ENCODE results near the gene YIPF3. TPM values are rescaled to one million over a fixed set of nuclear protein-coding genes. Genes with fewer than 3 reads are reported as not detected.
A peak's percentile ranks its signal among the peaks of the same experiment; 100 is the strongest.

YIPF3 gene
- total and polyA plus RNA-seq, 9 of the 15 experiments (the other 6 are each of a cell fraction or from before 2014, with no cell fraction given): 27.5 to 75.3 (median 57.6) TPM

DNA sequence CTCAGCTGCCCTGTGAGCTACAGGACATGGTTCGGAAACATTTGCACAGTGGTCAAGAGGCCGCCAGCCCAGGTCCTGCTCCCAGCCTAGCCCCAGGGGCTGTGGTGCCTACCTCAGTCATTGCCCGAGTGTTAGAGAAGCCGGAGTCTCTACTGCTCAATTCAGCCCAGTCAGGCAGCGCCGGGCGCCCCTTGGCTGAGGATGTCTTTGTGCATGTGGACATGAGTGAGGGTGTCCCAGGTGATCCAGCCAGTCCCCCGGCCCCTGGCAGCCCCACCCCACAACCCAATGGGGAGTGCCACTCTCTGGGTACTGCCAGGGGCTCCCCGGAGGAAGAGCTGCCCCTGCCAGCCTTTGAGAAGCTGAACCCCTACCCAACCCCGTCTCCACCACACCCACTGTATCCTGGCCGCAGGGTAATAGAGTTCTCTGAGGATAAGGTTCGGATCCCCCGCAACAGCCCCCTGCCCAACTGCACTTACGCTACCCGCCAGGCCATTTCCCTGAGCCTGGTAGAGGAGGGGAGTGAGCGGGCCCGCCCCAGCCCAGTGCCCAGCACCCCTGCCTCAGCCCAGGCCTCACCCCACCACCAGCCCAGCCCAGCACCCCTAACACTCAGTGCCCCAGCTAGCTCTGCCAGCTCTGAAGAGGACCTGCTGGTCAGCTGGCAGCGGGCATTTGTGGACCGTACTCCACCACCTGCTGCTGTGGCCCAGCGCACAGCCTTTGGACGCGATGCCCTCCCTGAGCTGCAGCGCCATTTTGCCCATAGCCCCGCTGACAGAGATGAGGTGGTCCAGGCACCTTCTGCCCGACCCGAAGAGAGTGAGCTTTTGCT lies 11.8 kb downstream of the YIPF3 start:
- DNase-seq (ENCODE audit: extremely low read depth in 1 of 4, low spot score in 3 of 4) (no peak), ATAC-seq (no peak), FAIRE-seq (no peak)
- Histone ChIP-seq H4K20me1 (replicated peaks; ENCODE audit: control insufficient read depth, insufficient read depth, low read length) (peaks cover 12% of the 10 kb centered on the region; the same call in 1 of the 2 replicates), H3K9me3 (replicated peaks; ENCODE audit: control insufficient read depth, insufficient read depth, low read depth, low read length) (no peaks in the 10 kb centered on the region), H3K4me3 (no peak overlapping the region), H3K27me3 (ENCODE audit: control insufficient read depth in 2 of 2, insufficient read depth in 2 of 2, low read length in 2 of 2) (peaks cover 0 to 6% of the 10 kb centered on the region in 2 experiments; a peak in 2 of 5 replicates), H3K4me2 (ENCODE audit: insufficient read depth, low read length) (no peak overlapping the region), H3K9ac (ENCODE audit: insufficient read depth in 1 of 2, low read depth in 2 of 2, low read length in 2 of 2) (no peak overlapping the region), H3K4me1 (replicated peaks in 1 of 2; ENCODE audit: control insufficient read depth in 2 of 2, insufficient read depth in 2 of 2, low read length in 2 of 2) (peaks cover 10 to 35% of the 10 kb centered on the region in 2 experiments; a peak in 4 of 5 replicates), H2AFZ (ENCODE audit: low read depth, low read length) (no peak overlapping the region), H3K27ac (ENCODE audit: extremely low read depth, low read depth, low read length) (no peak overlapping the region), H3K9me1 (ENCODE audit: control insufficient read depth, insufficient read depth, low read length) (no peaks in the 10 kb centered on the region), H3K36me3 (ENCODE audit: control insufficient read depth, insufficient read depth, low read length) (peaks cover 55% of the 10 kb centered on the region; the same call in 2 of the 3 replicates), H3K79me2 (ENCODE audit: control insufficient read depth, insufficient read depth, low read length) (no peaks in the 10 kb centered on the region)
- WGBS (ENCODE audit: insufficient coverage, low coverage, missing lambda C conversion rate): 92% methylated on average over 20 of the region's 26 CpGs
- no TSS peak for BruUV-seq (replicated peaks)
- intact Hi-C loops (cut with micrococcal nuclease) (no loop called here), in situ Hi-C loops (cut with MboI) (no loop called here)
- TF ChIP-seq POLR2G (IDR thresholded peaks at IDR 0.05; ENCODE audit: low read depth, low read length) (0 out of 2 replicates have a peak, but pooled peaks have one; percentile 17), ZZZ3 (IDR thresholded peaks at IDR 0.05) (no peak), ZNF79 (CRISPR knock-in tag; IDR thresholded peaks at IDR 0.05; ENCODE audit: low read depth) (no peak)
- POLR2A ChIA-PET: interaction anchor here (1.5 to 6.2 kb wide), 2 partner anchors 12 to 242 kb away, joined by 7 to 54 read pairs; no protein-coding TSS in a partner anchor
- CTCF ChIA-PET (ENCODE audit: low intra/inter-chr PET ratio): interaction anchor here (1.2 to 1.7 kb wide), 2 partner anchors 49 to 240 kb away, joined by 3 to 6 read pairs; partner anchors contain the start of gene DLK2

- CTCF ChIA-PET (ENCODE audit: low intra/inter-chr PET ratio): no interaction called here
- Histone ChIP-seq H3K79me2 (ENCODE audit: control insufficient read depth, insufficient read depth, low read length) (no peaks in the 10 kb centered on the region), H3K9me3 (replicated peaks; ENCODE audit: control insufficient read depth, insufficient read depth, low read depth, low read length) (no peaks in the 10 kb centered on the region), H2AFZ (ENCODE audit: low read depth, low read length) (no peak overlapping the region), H3K9ac (ENCODE audit: insufficient read depth in 1 of 2, low read depth in 2 of 2, low read length in 2 of 2) (0 out of 4 replicates have a peak overlapping the region, but pooled peaks of 1 of the 2 experiments have one; percentile 6), H3K4me1 (replicated peaks in 1 of 2; ENCODE audit: control insufficient read depth in 2 of 2, insufficient read depth in 2 of 2, low read length in 2 of 2) (peaks cover 5 to 22% of the 10 kb centered on the region in 2 experiments; a peak in 4 of 5 replicates), H3K4me3 (no peak overlapping the region), H3K27ac (ENCODE audit: extremely low read depth, low read depth, low read length) (no peak overlapping the region), H3K27me3 (ENCODE audit: control insufficient read depth in 2 of 2, insufficient read depth in 2 of 2, low read length in 2 of 2) (no peaks in the 10 kb centered on the region), H3K4me2 (ENCODE audit: insufficient read depth, low read length) (no peak overlapping the region), H3K36me3 (ENCODE audit: control insufficient read depth, insufficient read depth, low read length) (peaks cover 70% of the 10 kb centered on the region; the same call in 2 of the 3 replicates), H4K20me1 (replicated peaks; ENCODE audit: control insufficient read depth, insufficient read depth, low read length) (peaks cover 8% of the 10 kb centered on the region; the same call in 1 of the 2 replicates), H3K9me1 (ENCODE audit: control insufficient read depth, insufficient read depth, low read length) (no peaks in the 10 kb centered on the region)
- BruUV-seq (replicated peaks): TSS peak; percentile 21
- ATAC-seq (no peak), FAIRE-seq (no peak), DNase-seq (ENCODE audit: extremely low read depth in 1 of 4, low spot score in 3 of 4) (no peak)
- in situ Hi-C loops (cut with MboI): no loop called here
- POLR2A ChIA-PET: interaction anchor here (0.6 to 2.2 kb wide), 7 partner anchors 9 to 334 kb away, joined by 3 to 10 read pairs (median 4); no protein-coding TSS in a partner anchor
- TF ChIP-seq CAMTA2 (CRISPR knock-in tag; conservative IDR thresholded peaks at IDR 0.05) (no peak), ESRRA (IDR thresholded peaks at IDR 0.05; ENCODE audit: borderline replicate concordance, low read depth) (no peak), JUND (IDR thresholded peaks at IDR 0.05; ENCODE audit: borderline replicate concordance, low read depth, low read length) (no peak), JUND (tag; IDR thresholded peaks at IDR 0.05; ENCODE audit: borderline replicate concordance, low read depth, low read length) (no peak)
- intact Hi-C loops (cut with micrococcal nuclease): no loop called here
- WGBS (ENCODE audit: insufficient coverage, low coverage, missing lambda C conversion rate): 85% methylated on average over 8 of the region's 8 CpGs
These were observed 13.3 kb downstream of the YIPF3 start for GRCh38 chr6:43503443-43503842.
